Panc1 (cell line): ENCODE results near the gene P2RY12. TPM values are rescaled to one million over a fixed set of nuclear protein-coding genes. Genes with fewer than 3 reads are reported as not detected.

Experiments
- ATAC-seq: fragments of 200-7000 bp; cut with Tn5 transposase; 2 replicates; pipeline ENCODE4 v1.9.1; 2020; ENCODE audit warnings: mild to moderate bottlenecking, moderate library complexity
- BruUV-seq: library from RNA; stranded (reverse); fragments of 400-500 nt; replicated peaks from 2 replicates; lab custom pipeline; 2021; lab: Mats Ljungman, UMichigan
- CTCF ChIA-PET: fragments of 300-600 bp; sonication (Branson Sonifier 250); formaldehyde crosslinking; loops from one replicate; lab custom pipeline; 2022; ENCODE audit warnings: antibody characterized with exemption; lab: Charles Lee
- POLR2A ChIA-PET: fragments of 300-600 bp; sonication (Branson Sonifier 250); formaldehyde crosslinking; loops from one replicate; lab custom pipeline; 2022; ENCODE audit warnings: antibody characterized with exemption; lab: Charles Lee
- DNase-seq: peaks from one replicate; pipeline ENCODE4 v3.0.0-alpha.2; 2010; ENCODE audit warnings: low read depth, low spot score
- H3K27ac ChIP-seq: 2 replicates; pipeline ENCODE4 v1.5.1; 2011; ENCODE audit warnings: mild to moderate bottlenecking, low read length, inconsistent platforms
- H3K27me3 ChIP-seq: fragments of 200-500 bp; sonication (Bioruptor generic); 2 replicates; pipeline ENCODE4 v1.6.0; 2014; ENCODE audit warnings: low read length, inconsistent platforms; ENCODE audit not compliant: control insufficient read depth, insufficient read depth
- H3K36me3 ChIP-seq: fragments of 200-500 bp; sonication (Bioruptor generic); 2 replicates; pipeline ENCODE4 v1.5.1; 2014; ENCODE audit warnings: inconsistent platforms, mild to moderate bottlenecking, low read length, moderate library complexity; ENCODE audit not compliant: control insufficient read depth, insufficient read depth
- H3K4me1 ChIP-seq: 2 replicates; pipeline ENCODE4 v1.5.1; 2011; ENCODE audit warnings: inconsistent platforms, mild to moderate bottlenecking, low read length, moderate library complexity; ENCODE audit not compliant: control insufficient read depth, insufficient read depth
- H3K4me3 ChIP-seq, 2 experiments: 2 replicates each; pipeline ENCODE4 v1.5.1; 2011 to 2012; ENCODE audit warnings: low read depth in 2 of 2, low read length in 2 of 2, mild to moderate bottlenecking in 2 of 2, inconsistent platforms in 1 of 2, moderate library complexity in 1 of 2
- H3K9me3 ChIP-seq: fragments of 200-500 bp; sonication (Bioruptor generic); 2 replicates; pipeline ENCODE4 v1.5.1; 2014; ENCODE audit warnings: low read depth, mild to moderate bottlenecking, inconsistent platforms, low read length, moderate library complexity; ENCODE audit not compliant: control insufficient read depth, insufficient read depth
- POLR2AphosphoS5 ChIP-seq: IDR thresholded peaks from 2 replicates; pipeline ENCODE4 v1.6.1; 2012; ENCODE audit warnings: mild to moderate bottlenecking, low read depth, low read length, moderate library complexity
- SIN3A ChIP-seq: IDR thresholded peaks from 2 replicates; pipeline ENCODE4 v1.6.1; 2012; ENCODE audit warnings: low read depth, mild to moderate bottlenecking, low read length, moderate library complexity, borderline replicate concordance; ENCODE audit not compliant: insufficient read depth
- TCF7L2 ChIP-seq: IDR thresholded peaks from 2 replicates; pipeline ENCODE4 v1.6.1; 2011; ENCODE audit warnings: mild to moderate bottlenecking, low read depth, low read length, inconsistent platforms
- in situ Hi-C: cut with HindIII; loops from 2 replicates; pipeline ENCODE4 v1.10.0; 2016; ENCODE audit warnings: low sequenced_read_pairs, low pct_unique_long_range_greater_than_20kb
- intact Hi-C: fragments of 100-400 bp; cut with micrococcal nuclease; formaldehyde crosslinking; loops from one replicate; pipeline ENCODE4 v1.10.0; 2022; ENCODE audit not compliant: unreplicated experiment
- total RNA-seq: library from RNA; stranded (reverse); gene quantifications from one replicate; pipeline ENCODE4 v1.2.1, GENCODE V29; 2021; ENCODE audit not compliant: unreplicated experiment
- TF ChIP-seq, protein P1 (sequence below): fragments of 450-650 bp; IDR thresholded peaks from 2 replicates; pipeline ENCODE4 v1.5.1; 2017; ENCODE audit warnings: mild to moderate bottlenecking
- TF ChIP-seq, protein P2 (sequence below), 2 experiments: IDR thresholded peaks; 2 replicates each; pipeline ENCODE4 v1.6.1; 2011 to 2012; ENCODE audit warnings: low read depth in 2 of 2, control low read depth in 1 of 2, low read length in 1 of 2, mild to moderate bottlenecking in 1 of 2, moderate library complexity in 1 of 2; ENCODE audit not compliant: insufficient read depth in 1 of 2

P2RY12 gene
- total RNA-seq, 1 experiment from 2014 or later = not detected

DNA sequence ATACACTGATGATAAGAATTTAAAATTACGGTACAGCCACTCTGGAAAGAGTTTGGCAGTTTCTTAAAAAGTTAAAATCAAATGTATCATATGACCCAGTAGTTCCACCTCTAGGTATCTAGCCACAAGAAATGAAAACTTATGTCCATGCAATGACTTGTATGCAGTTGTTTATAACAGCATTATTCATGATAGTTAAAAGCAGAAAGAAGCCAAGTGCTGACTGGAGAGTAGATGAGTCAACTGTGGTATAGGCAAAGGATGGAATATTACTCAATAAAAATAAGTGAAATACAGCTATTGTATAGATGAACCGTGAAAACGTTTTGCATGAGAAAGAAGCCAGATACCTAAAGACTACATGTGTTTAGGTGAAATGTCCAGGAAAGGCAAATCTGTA is 82.8 kb downstream of the P2RY12 start:
- CTCF ChIA-PET = no interaction called here
- TF ChIP-seq, protein P1, sequence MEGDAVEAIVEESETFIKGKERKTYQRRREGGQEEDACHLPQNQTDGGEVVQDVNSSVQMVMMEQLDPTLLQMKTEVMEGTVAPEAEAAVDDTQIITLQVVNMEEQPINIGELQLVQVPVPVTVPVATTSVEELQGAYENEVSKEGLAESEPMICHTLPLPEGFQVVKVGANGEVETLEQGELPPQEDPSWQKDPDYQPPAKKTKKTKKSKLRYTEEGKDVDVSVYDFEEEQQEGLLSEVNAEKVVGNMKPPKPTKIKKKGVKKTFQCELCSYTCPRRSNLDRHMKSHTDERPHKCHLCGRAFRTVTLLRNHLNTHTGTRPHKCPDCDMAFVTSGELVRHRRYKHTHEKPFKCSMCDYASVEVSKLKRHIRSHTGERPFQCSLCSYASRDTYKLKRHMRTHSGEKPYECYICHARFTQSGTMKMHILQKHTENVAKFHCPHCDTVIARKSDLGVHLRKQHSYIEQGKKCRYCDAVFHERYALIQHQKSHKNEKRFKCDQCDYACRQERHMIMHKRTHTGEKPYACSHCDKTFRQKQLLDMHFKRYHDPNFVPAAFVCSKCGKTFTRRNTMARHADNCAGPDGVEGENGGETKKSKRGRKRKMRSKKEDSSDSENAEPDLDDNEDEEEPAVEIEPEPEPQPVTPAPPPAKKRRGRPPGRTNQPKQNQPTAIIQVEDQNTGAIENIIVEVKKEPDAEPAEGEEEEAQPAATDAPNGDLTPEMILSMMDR = no peak
- TF ChIP-seq SIN3A (no peak), POLR2AphosphoS5 (no peak), TCF7L2 (no peak)
- TF ChIP-seq, protein P2, sequence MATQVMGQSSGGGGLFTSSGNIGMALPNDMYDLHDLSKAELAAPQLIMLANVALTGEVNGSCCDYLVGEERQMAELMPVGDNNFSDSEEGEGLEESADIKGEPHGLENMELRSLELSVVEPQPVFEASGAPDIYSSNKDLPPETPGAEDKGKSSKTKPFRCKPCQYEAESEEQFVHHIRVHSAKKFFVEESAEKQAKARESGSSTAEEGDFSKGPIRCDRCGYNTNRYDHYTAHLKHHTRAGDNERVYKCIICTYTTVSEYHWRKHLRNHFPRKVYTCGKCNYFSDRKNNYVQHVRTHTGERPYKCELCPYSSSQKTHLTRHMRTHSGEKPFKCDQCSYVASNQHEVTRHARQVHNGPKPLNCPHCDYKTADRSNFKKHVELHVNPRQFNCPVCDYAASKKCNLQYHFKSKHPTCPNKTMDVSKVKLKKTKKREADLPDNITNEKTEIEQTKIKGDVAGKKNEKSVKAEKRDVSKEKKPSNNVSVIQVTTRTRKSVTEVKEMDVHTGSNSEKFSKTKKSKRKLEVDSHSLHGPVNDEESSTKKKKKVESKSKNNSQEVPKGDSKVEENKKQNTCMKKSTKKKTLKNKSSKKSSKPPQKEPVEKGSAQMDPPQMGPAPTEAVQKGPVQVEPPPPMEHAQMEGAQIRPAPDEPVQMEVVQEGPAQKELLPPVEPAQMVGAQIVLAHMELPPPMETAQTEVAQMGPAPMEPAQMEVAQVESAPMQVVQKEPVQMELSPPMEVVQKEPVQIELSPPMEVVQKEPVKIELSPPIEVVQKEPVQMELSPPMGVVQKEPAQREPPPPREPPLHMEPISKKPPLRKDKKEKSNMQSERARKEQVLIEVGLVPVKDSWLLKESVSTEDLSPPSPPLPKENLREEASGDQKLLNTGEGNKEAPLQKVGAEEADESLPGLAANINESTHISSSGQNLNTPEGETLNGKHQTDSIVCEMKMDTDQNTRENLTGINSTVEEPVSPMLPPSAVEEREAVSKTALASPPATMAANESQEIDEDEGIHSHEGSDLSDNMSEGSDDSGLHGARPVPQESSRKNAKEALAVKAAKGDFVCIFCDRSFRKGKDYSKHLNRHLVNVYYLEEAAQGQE (IDR thresholded peaks at IDR 0.05; ENCODE audit: insufficient read depth in 1 of 2, low read depth in 2 of 2, low read length in 1 of 2) = no peak
- Histone ChIP-seq H3K4me1 (no peaks in the 10 kb centered on the region), H3K27ac (no peak overlapping the region), H3K9me3 (no peaks in the 10 kb centered on the region), H3K4me3 (no peak overlapping the region), H3K36me3 (no peaks in the 10 kb centered on the region), H3K27me3 (no peaks in the 10 kb centered on the region)
- in situ Hi-C loops (no loop called here), intact Hi-C loops (no loop called here)
- POLR2A ChIA-PET = no interaction called here
- no TSS peak for BruUV-seq
- DNase-seq (no peak), ATAC-seq (no peak)

DNA sequence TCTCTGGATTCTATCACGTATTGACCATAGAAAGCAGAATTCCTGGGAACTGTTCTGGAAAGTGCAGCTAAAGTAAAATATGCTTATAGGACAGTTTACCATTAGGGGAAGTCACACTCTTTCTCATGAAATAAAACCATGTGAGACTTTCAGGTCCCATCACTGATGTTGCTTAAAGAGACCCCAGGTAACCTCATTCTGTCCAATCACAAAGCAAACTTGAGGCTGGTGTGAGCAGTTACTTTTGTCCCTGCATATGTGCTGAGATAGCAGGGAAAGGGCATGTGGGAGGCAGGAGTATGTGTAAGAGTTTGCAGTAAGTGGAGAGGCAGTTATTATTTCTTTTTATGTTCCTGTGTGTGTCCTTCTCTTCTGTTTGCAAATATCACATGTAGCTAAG is 84.0 kb downstream of the P2RY12 start:
- Histone ChIP-seq H3K4me1 (no peaks in the 10 kb centered on the region), H3K27me3 (no peaks in the 10 kb centered on the region), H3K36me3 (no peaks in the 10 kb centered on the region), H3K27ac (no peak overlapping the region), H3K9me3 (no peaks in the 10 kb centered on the region), H3K4me3 (no peak overlapping the region)
- BruUV-seq = no TSS peak
- ChIA-PET POLR2A (no interaction called here), CTCF (no interaction called here)
- in situ Hi-C loops (no loop called here), intact Hi-C loops (no loop called here)
- ATAC-seq (no peak), DNase-seq (no peak)
- TF ChIP-seq POLR2AphosphoS5 (no peak), SIN3A (no peak), TCF7L2 (no peak)
- TF ChIP-seq, protein P2 (IDR thresholded peaks at IDR 0.05; ENCODE audit: insufficient read depth in 1 of 2, low read depth in 2 of 2, low read length in 1 of 2) = no peak
- TF ChIP-seq, protein P1 = no peak
